ENCODE measurements around the gene FYN.

DNA sequence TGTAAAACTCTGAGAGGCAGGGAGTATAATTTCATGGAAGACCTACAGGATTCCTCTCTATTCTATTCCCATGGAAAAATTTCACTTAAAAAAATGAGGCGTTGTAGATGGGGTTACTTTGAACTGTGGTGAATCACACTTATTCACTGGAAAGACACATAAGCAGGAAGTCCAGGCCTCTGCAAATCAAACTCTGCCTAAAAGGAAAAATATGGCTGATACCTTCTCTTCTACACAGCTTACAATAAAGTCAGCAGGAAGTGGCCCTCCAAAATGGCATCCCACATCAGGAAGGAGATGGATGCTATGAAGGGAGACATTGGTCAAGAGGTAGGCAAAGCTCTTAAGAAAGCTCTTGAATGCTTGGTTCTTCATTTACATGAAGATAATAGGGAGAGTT lies 115.9 kb downstream of the FYN start:
- TF ChIP-seq POLR2A (IDR thresholded peaks at IDR 0.05) = no peak
- no peak for TF ChIP-seq POLR2AphosphoS5 (IDR thresholded peaks at IDR 0.05)
